HepG2 (cell line): ENCODE data around the gene PLA2G4A. TPM values are rescaled to one million over a fixed set of nuclear protein-coding genes. Genes with fewer than 3 reads are reported as not detected.
A peak's percentile ranks its signal among the peaks of the same experiment; 100 is the strongest.

ENCODE experiments used
- ATAC-seq: fragments of 200-7000 bp; cut with Tn5 transposase; 3 replicates; pipeline ENCODE4 v1.9.1; 2020; ENCODE audit warnings: mild to moderate bottlenecking, moderate library complexity
- BruUV-seq: library from RNA; stranded (reverse); fragments of 400-500 nt; replicated peaks from 2 replicates; lab custom pipeline; 2021; lab: Mats Ljungman, UMichigan
- CTCF ChIA-PET: fragments of 300-600 bp; formaldehyde crosslinking; extraction: SDS; loops from one replicate; lab custom pipeline; 2021; ENCODE audit warnings: low total read pairs, inconsistent platforms, low intra/inter-chr PET ratio; lab: Yijun Ruan, JAX
- POLR2A ChIA-PET: fragments of 350-600 bp; sonication (Branson Sonifier 250); formaldehyde crosslinking; loops from one replicate; lab custom pipeline; 2020; ENCODE audit warnings: antibody characterized with exemption, inconsistent platforms; lab: Yijun Ruan, JAX
- DNase-seq: peaks from one replicate; pipeline ENCODE4 v3.0.0-alpha.2; 2015; ENCODE audit warnings: low spot score
- FAIRE-seq: peaks from 3 replicates; lab custom pipeline; 2011; peaks lifted over from hg19 to GRCh38; lab: Jason Lieb, UNC
- H2AFZ ChIP-seq: one replicate; pipeline ENCODE4 v1.6.1; 2011; ENCODE audit warnings: low read length, inconsistent platforms
- H3K27ac ChIP-seq: fragments of 300-600 bp; 3 replicates; pipeline ENCODE4 v1.8.0; 2011; ENCODE audit warnings: mixed run types, mild to moderate bottlenecking, mixed read lengths, low read length, inconsistent platforms; ENCODE audit not compliant: insufficient read depth; ENCODE audit errors: extremely low read length
- H3K27me3 ChIP-seq, 2 experiments: fragments of 200-600 bp in 1 of 2; 2 replicates in 1 of 2; 3 replicates in 1 of 2; pipeline versions ENCODE4 v1.6.0 to v1.8.0; 2011; ENCODE audit warnings: low read length in 2 of 2, mild to moderate bottlenecking in 2 of 2, moderate library complexity in 2 of 2, inconsistent platforms in 1 of 2; ENCODE audit not compliant: insufficient read depth in 2 of 2, control insufficient read depth in 1 of 2
- H3K36me3 ChIP-seq, 2 experiments: fragments of 200-600 bp in 1 of 2; replicated peaks in 1 of 2; 2 replicates in 1 of 2; 3 replicates in 1 of 2; pipeline versions ENCODE4 v1.5.1 to v1.8.0; 2011; ENCODE audit warnings: low read length in 2 of 2, inconsistent platforms in 1 of 2; ENCODE audit not compliant: insufficient read depth in 2 of 2, control insufficient read depth in 1 of 2
- H3K4me1 ChIP-seq: 2 replicates; pipeline ENCODE4 v1.5.1; 2012; ENCODE audit warnings: low read length, inconsistent platforms; ENCODE audit not compliant: insufficient read depth
- H3K4me2 ChIP-seq: 2 replicates; pipeline ENCODE4 v1.6.0; 2011; ENCODE audit warnings: low read depth, low read length, inconsistent platforms
- H3K4me3 ChIP-seq, 3 experiments: fragments of 200-600 bp in 1 of 3; sonication (generic), shearing (Covaris generic) in 1 of 3; replicated peaks in 1 of 3; 2 replicates each; pipeline ENCODE4 v1.5.1; 2011 to 2016; ENCODE audit warnings: low read length in 3 of 3, inconsistent platforms in 2 of 3, low read depth in 2 of 3, mild to moderate bottlenecking in 2 of 3, control low read depth in 1 of 3, mixed read lengths in 1 of 3; ENCODE audit not compliant: insufficient read depth in 1 of 3
- H3K79me2 ChIP-seq: one replicate; pipeline ENCODE4 v1.6.1; 2011; ENCODE audit warnings: low read length, inconsistent platforms; ENCODE audit not compliant: insufficient read depth
- H3K9ac ChIP-seq: 2 replicates; pipeline ENCODE4 v1.6.0; 2011; ENCODE audit warnings: mild to moderate bottlenecking, low read depth, low read length, inconsistent platforms; ENCODE audit not compliant: insufficient read depth
- H3K9me3 ChIP-seq: 2 replicates; pipeline ENCODE4 v1.5.1; 2012; ENCODE audit warnings: mild to moderate bottlenecking, low read length
- H4K20me1 ChIP-seq: 2 replicates; pipeline ENCODE4 v1.6.0; 2011; ENCODE audit warnings: inconsistent platforms, mild to moderate bottlenecking, low read length, moderate library complexity; ENCODE audit not compliant: insufficient read depth
- CREB1 ChIP-seq, 2 experiments: fragments of 450-650 bp in 1 of 2; IDR thresholded peaks; 2 replicates each; pipeline ENCODE4 v1.6.1; 2016 to 2017; ENCODE audit warnings: control low read depth in 1 of 2, mild to moderate bottlenecking in 1 of 2, missing compliant biosample characterization in 1 of 2, missing genetic modification characterization in 1 of 2
- RAD21 ChIP-seq: fragments of 450-650 bp; formaldehyde crosslinking; IDR thresholded peaks from 2 replicates; pipeline ENCODE4 v1.5.0; 2020; ENCODE audit warnings: mild to moderate bottlenecking
- SMC3 ChIP-seq: IDR thresholded peaks from 2 replicates; pipeline ENCODE4 v1.6.1; 2011; ENCODE audit warnings: low read length, improper control_type of control experiment
- STAG1 ChIP-seq: sonication (generic); formaldehyde crosslinking; IDR thresholded peaks from 2 replicates; pipeline ENCODE4 v1.4.0; 2020; ENCODE audit warnings: missing genetic modification reagents
- THYN1 ChIP-seq: sonication (generic); formaldehyde crosslinking; IDR thresholded peaks from 2 replicates; pipeline ENCODE4 v1.8.1; 2023; ENCODE audit warnings: low read depth, mild to moderate bottlenecking, moderate library complexity, missing genetic modification reagents, borderline replicate concordance
- WGBS: methylation state at CpG from one replicate; pipeline ENCODE4 v1.1.6; 2017; ENCODE audit warnings: low lambda C conversion rate; 5-methylcytosine and 5-hydroxymethylcytosine counted together
- in situ Hi-C: cut with HindIII; loops from 2 replicates; pipeline ENCODE4 v1.10.0; 2017; ENCODE audit warnings: low pct_unique_long_range_greater_than_20kb; ENCODE audit not compliant: extremely low pct_ligation_motif_present
- intact Hi-C: fragments of 100-400 bp; cut with micrococcal nuclease; formaldehyde crosslinking; loops from one replicate; pipeline ENCODE4 v1.10.0; 2022; ENCODE audit not compliant: unreplicated experiment
- polyA plus RNA-seq, 8 experiments: library from polyadenylated mRNA; depleted of rRNA in 3 of 8; stranded (reverse) in 7 of 8; unstranded in 1 of 8; fragments of >200 nt; fragmentation: Illumina TruSeq in 4 of 8; extraction: Trizol in 4 of 8; gene quantifications; 2 replicates each; pipeline versions ENCODE4 v1.2.1 to v1.2.3, GENCODE V29; 2011 to 2016; ENCODE audit warnings: low read depth in 4 of 8, missing spikeins in 1 of 8, mixed read lengths in 1 of 8; ENCODE audit not compliant: insufficient read depth in 1 of 8
- total RNA-seq, 5 experiments: library from RNA; depleted of rRNA; stranded (reverse); fragments of >200 nt; fragmentation: Illumina TruSeq; extraction: Trizol; gene quantifications; 2 replicates each; pipeline ENCODE4 v1.2.3, GENCODE V29; 2016; ENCODE audit warnings: low read depth in 1 of 5
- TF ChIP-seq, protein P1 (sequence below): sonication (generic); formaldehyde crosslinking; IDR thresholded peaks from 2 replicates; pipeline ENCODE4 v1.4.0; 2020; ENCODE audit warnings: missing genetic modification reagents, borderline replicate concordance
- TF ChIP-seq, protein P2 (sequence below): sonication (generic); formaldehyde crosslinking; IDR thresholded peaks from 2 replicates; pipeline ENCODE4 v1.5.0; 2020; ENCODE audit warnings: mild to moderate bottlenecking, missing genetic modification reagents, moderate library complexity

The PLA2G4A gene
- total and polyA plus RNA-seq, 2 of the 13 experiments (the other 11 are each of a cell fraction or from before 2014, with no cell fraction given), result not detected

DNA sequence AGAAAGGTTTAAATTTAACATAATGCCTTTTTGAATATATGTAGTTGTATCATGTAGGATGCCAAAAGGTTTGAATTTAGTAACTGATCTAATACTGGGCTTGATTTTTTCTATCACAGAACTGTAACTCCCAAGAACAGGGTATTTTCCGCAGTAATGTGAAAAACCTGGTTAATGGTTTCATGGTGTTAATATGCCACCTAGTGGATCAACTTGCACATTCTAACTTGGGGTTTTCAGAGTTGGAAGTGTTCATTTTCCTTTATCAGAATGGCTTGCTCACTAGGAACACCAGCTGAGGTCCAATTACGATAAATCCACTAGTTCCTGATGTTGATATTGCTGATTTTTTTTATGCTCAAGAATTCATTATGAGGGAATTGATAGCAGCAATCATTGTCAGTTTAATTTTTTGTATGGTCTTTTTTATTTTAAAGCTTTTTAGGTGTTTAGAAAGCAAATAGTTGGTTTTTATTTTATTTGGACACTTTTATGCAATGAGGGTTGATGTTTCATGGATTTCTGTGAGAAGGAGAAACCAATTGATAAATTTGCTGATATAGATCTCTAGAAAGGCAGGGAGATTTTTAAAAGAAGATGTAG, 157.2 kb downstream of the PLA2G4A start:
- no TSS peak for BruUV-seq
- DNase-seq (peak; percentile 45), ATAC-seq (peak; percentile 72), FAIRE-seq (peak; percentile 84)
- in situ Hi-C loops, result loop anchor here (5.0 kb wide), 2 partner anchors 384 to 504 kb away; no protein-coding TSS in a partner anchor
- ChIA-PET POLR2A (no interaction called here), CTCF (interaction anchor here (0.6 to 3.6 kb wide), 4 partner anchors 263 to 503 kb away, joined by 3 to 28 read pairs (median 6); no protein-coding TSS in a partner anchor)
- no peak overlapping the region for H3K4me2 ChIP-seq
- H3K9ac ChIP-seq, result no peak overlapping the region
- H3K79me2 ChIP-seq, result no peaks in the 10 kb centered on the region
- no peaks in the 10 kb centered on the region for H4K20me1 ChIP-seq
- no peak overlapping the region for H3K27ac ChIP-seq
- H3K27me3 ChIP-seq, result no peaks in the 10 kb centered on the region
- intact Hi-C loops, result loop anchor here (1.0 to 2.0 kb wide), 4 partner anchors 263 to 582 kb away; no protein-coding TSS in a partner anchor
- 2% methylated on average over 2 of the region's 2 CpGs for WGBS
- no peaks in the 10 kb centered on the region for H3K4me1 ChIP-seq
- H2AFZ ChIP-seq, result no peak overlapping the region
- H3K36me3 ChIP-seq, result no peaks in the 10 kb centered on the region
- peak; percentile 88 for TF ChIP-seq STAG1 (CRISPR knock-in tag)
- TF ChIP-seq, protein P1, sequence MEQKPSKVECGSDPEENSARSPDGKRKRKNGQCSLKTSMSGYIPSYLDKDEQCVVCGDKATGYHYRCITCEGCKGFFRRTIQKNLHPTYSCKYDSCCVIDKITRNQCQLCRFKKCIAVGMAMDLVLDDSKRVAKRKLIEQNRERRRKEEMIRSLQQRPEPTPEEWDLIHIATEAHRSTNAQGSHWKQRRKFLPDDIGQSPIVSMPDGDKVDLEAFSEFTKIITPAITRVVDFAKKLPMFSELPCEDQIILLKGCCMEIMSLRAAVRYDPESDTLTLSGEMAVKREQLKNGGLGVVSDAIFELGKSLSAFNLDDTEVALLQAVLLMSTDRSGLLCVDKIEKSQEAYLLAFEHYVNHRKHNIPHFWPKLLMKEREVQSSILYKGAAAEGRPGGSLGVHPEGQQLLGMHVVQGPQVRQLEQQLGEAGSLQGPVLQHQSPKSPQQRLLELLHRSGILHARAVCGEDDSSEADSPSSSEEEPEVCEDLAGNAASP (CRISPR knock-in tag), result 0 out of 2 replicates have a peak, but pooled peaks have one; percentile 36
- no peak for TF ChIP-seq THYN1 (CRISPR knock-in tag)
- peak; percentile 78 for TF ChIP-seq SMC3
- TF ChIP-seq, protein P2, sequence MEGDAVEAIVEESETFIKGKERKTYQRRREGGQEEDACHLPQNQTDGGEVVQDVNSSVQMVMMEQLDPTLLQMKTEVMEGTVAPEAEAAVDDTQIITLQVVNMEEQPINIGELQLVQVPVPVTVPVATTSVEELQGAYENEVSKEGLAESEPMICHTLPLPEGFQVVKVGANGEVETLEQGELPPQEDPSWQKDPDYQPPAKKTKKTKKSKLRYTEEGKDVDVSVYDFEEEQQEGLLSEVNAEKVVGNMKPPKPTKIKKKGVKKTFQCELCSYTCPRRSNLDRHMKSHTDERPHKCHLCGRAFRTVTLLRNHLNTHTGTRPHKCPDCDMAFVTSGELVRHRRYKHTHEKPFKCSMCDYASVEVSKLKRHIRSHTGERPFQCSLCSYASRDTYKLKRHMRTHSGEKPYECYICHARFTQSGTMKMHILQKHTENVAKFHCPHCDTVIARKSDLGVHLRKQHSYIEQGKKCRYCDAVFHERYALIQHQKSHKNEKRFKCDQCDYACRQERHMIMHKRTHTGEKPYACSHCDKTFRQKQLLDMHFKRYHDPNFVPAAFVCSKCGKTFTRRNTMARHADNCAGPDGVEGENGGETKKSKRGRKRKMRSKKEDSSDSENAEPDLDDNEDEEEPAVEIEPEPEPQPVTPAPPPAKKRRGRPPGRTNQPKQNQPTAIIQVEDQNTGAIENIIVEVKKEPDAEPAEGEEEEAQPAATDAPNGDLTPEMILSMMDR (CRISPR knock-in tag), result peak; percentile 75
- no peak for TF ChIP-seq CREB1 (IDR thresholded peaks at IDR 0.05)
- no peak for TF ChIP-seq CREB1 (CRISPR knock-in tag; IDR thresholded peaks at IDR 0.05)
- 0 out of 2 replicates have a peak, but pooled peaks have one; percentile 34 for TF ChIP-seq RAD21 (CRISPR knock-in tag)
- TF ChIP-seq, all 625 proteins: peak for 5
- Histone ChIP-seq H3K4me3 (no peak overlapping the region), H3K9me3 (no peaks in the 10 kb centered on the region)
